GM19395 (cell line): ENCODE data around the gene KCNAB2.

Source experiments
- ATAC-seq: cut with Tn5 transposase; IDR thresholded peaks from one replicate; pipeline ENCODE4 v1.9.1; 2021; ENCODE audit warnings: mild to moderate bottlenecking, moderate library complexity; ENCODE audit not compliant: unreplicated experiment

The KCNAB2 gene

GRCh38 chr1:6124746-6125365, 79.2 kb downstream of the KCNAB2 start:
- no peak for ATAC-seq

- no peak for ATAC-seq
Measured at GRCh38 chr1:6125366-6125765, 79.7 kb downstream of the KCNAB2 start.

GRCh38 chr1:6126028-6126427, 80.3 kb downstream of the KCNAB2 start:
- no peak for ATAC-seq

GRCh38 chr1:6126521-6127067, 80.9 kb downstream of the KCNAB2 start:
- ATAC-seq, result no peak

DNA sequence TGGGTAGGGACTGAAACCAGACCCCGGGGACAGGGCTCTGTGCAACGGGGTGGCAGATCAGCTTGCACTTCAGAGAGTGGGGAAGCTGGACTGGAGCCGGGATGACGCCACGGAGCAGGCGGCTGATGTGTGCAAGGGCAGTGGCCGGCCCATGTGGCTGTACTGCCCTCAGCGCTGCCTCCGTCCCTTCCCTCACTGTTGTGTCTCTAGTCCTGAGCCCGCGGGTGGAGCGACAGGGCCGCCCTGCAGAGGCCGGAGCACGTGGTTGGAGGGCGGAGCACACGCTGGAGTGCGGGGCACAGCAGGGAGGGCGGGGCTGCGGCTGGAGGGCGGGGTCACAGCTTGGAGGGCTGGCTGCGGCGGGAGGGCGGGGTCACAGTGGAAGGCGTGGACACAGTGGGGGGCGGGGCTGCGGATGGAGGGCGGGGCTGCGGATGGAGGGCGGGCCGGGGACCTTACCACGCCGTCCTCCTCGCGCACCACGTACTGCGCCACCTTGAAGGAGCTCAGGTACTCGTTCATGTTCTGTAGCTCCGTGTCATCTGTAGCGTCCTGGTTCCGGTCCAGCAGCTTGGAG, 82.0 kb downstream of the KCNAB2 start:
- no peak for ATAC-seq

GRCh38 chr1:6128276-6129081, 82.8 kb downstream of the KCNAB2 start:
- ATAC-seq, result no peak

DNA sequence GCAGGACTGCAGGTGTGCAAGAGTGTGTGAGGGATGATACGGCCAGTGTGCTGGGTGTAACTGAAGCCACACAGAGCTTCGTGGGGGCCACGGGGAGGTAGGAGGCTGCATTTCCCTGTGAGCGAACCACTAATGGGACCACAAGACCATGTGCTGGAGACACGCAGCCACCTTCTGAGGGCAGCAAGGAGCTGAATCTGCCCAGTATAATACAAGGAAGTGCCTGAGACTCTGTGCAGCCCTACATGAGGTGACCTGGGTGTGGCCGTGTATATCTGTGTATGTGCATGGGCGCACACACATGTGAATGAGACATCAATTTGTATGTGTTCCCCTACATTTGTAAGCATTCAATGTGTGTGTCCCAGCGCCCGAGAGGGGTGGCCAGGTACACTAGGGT, 83.6 kb downstream of the KCNAB2 start:
- no peak for ATAC-seq

DNA sequence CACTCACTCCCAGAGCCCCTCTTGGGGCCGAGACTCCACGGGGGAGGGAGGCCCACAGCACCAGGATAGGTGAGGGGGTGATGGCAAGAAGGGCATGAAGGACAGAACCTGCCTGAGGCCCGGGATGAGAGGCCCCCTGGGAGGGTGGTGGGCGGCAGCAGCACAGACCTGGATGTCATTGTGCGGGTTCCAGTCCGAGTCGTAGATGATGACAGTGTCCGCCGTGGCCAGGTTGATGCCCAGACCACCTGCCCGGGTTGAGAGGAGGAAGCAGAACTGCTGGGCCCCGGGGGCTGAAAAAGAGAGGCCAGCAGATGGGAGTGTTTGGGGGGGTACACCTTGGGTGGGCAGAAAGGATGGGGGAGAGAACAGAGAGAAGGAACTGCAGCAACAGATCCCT, 84.3 kb downstream of the KCNAB2 start:
- ATAC-seq, result no peak

GRCh38 chr1:6130596-6130995, 84.9 kb downstream of the KCNAB2 start:
- no peak for ATAC-seq

GRCh38 chr1:6131561-6131960, 85.9 kb downstream of the KCNAB2 start:
- ATAC-seq, result no peak

DNA sequence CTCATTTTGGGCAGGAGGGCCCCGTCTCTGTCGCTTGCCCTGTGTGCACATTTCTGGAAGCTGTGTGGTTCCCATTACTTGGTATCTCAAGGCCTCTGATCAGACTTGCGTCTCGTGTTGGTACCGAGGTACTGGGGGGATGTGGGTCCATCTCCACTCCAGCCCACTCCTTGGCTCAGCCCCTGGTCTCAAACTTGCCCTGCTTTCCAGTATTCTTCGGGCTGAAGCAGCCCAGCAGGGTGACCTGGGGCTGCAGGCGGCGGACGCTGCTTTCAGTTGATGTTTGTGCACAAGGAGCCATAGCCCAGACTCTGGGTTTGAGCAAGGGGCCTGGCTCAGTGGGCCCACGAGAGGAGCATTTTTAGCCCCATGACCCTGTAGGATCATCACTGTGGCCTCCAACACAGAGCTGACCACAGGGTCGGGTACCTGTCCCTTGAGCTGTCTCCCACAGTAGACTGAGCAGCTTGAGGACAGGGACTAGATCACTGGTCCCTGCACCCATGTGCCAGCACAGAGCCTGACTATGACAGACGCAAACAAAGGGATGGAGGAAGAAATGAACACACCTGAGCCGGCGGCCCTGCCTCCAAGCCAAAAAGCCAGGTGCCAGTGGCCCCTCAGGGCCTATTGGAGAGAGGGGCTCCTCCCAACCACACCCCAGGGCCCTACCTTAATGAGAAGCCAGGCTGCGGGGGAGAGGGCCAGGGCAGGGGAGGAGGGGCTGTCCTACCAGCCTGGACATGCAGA, 87.6 kb downstream of the KCNAB2 start:
- no peak for ATAC-seq

GRCh38 chr1:6134206-6134605, 88.5 kb downstream of the KCNAB2 start:
- ATAC-seq, result no peak

DNA sequence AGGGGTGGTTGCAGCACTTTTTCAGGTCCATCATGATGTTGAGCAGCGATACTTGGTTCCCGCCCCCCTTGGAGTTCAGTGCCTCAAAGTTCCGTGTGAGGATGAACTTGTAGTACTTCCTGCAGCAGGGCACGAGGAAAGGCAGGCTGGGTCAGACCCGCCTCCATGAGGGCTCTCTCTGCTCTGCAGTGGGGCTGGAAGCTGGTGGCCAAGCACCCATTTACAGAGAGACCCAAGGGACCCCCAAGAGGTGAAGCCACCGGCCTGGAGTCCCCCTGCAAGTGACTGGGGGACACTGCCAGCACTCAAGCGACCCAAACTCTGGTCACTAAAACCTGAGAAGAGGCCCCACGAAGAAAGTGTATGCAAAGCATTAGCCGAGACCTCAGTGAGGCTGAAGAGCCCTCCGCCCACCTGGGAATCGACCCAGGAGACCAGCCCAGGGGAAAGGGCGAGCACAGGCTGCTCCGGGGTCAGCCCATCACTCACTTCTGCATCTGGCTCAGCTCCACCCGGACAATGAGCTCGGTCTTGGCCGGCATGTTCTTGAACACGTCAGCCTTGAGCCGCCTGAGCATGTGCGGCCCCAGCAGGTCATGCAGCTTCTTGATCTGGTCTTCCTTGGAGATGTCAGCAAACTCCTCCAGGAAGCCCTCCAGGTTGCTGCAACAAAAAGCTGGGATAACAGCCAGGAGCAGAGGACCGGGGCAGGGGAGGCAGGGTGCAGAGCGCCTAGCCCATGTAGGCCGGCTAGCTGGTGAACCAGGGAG, 89.2 kb downstream of the KCNAB2 start:
- no peak for ATAC-seq

DNA sequence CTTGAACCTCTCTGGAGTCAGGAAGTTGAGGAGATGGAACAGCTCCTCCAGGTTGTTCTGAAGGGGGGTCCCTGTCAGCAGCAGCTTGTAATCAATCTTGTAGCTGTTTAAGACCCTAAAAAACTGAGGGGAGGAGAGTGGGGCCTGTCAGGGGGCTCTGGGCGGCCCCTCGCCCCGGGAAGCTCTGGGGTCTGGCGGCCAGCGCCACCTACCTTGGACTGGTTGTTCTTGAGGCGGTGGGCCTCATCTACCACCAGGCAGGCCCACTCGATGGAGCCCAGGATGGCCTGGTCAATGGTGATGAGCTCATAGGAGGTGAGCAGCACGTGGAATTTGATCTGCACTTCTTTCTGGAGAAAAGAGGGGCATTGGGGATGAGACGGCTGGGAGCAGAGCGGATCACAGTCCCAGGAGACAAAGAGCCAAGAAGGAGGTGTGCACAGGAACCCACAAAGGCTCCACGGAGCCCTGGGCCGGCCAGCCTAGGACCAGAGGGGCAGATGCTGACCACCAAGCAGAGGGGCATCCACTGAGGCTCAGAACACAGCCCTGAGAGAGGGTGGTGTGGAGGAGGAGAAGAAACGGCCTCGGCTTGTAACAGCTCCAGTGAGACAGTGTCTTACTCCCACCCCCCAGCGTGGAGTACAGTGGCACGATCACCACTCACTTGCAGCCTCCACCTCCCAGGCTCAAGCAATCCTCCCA, 91.0 kb downstream of the KCNAB2 start:
- ATAC-seq, result no peak

GRCh38 chr1:6137758-6138157, 92.1 kb downstream of the KCNAB2 start:
- no peak for ATAC-seq

DNA sequence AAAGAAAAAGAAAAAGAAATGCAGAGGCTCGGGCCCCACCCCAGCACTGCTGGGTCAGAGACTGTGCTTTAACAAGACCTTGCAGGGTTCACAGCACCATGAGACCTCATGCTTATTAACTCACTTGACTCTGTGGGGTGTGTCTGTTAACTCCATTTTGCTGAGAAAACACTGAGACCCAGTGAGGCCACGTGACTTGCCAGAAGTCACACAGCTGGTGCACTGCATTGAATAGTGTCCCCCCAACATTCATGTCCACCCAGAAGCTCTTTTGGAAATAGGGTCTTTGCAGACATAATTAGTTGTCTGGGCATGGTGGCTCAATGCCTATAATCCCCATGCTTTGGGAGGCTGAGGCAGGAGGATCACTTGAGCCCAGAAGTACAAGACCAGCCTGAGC, 94.7 kb downstream of the KCNAB2 start:
- no peak for ATAC-seq

GRCh38 chr1:6141592-6141991, 95.9 kb downstream of the KCNAB2 start:
- no peak for ATAC-seq

GRCh38 chr1:6142036-6142621, 96.4 kb downstream of the KCNAB2 start:
- ATAC-seq, result no peak

GRCh38 chr1:6142734-6143133, 97.0 kb downstream of the KCNAB2 start:
- no peak for ATAC-seq

- ATAC-seq, result no peak
Measured at GRCh38 chr1:6143395-6143794, 97.7 kb downstream of the KCNAB2 start.
